Measurements from ENCODE around the gene VPS11.
"Not testable (repeated sequence)": the region's sequence is repeated elsewhere in the genome, so short reads cannot be mapped to it uniquely, and the experiment has no call there.

DNA sequence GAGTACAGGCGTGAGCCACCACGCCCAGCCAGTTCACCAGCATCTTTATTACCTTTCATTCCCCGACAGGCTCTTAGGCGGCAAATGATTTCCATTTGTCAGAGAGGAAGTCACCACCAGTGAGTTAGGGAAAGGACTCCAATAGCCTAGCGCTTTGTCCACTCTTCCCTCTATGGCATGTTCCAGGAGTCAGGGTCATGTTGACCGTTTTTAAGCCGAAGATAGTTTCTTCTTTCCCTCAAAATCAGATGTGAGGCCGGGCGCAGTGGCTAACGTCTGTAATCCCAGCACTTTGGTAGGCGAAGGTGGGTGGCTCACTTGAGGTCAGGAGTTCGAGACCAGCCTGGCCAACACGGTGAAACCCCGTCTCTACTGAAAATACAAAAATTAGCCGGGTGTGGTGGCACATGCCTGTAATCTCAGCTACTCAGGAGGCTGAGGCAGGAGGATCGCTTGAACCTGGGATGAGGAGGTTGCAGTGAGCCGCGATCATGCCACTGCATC is 35.6 kb downstream of the VPS11 start:
- TF ChIP-seq CTCF, POLR2AphosphoS5 (IDR thresholded peaks at IDR 0.05): not testable (repeated sequence)
